ENCODE results near the gene BRPF1. TPM values are rescaled to one million over a fixed set of nuclear protein-coding genes. Genes with fewer than 3 reads are reported as not detected.

The BRPF1 gene
- total and polyA plus RNA-seq, 4 experiments from 2014 or later = 3.0 to 40.5 (median 31.8) TPM

GRCh38 chr3:9791127-9791526, 59.6 kb downstream of the BRPF1 start:
- peak overlapping the region; percentile 6 to 99 (median 96) for H3K4me3 Mint-ChIP-seq

DNA sequence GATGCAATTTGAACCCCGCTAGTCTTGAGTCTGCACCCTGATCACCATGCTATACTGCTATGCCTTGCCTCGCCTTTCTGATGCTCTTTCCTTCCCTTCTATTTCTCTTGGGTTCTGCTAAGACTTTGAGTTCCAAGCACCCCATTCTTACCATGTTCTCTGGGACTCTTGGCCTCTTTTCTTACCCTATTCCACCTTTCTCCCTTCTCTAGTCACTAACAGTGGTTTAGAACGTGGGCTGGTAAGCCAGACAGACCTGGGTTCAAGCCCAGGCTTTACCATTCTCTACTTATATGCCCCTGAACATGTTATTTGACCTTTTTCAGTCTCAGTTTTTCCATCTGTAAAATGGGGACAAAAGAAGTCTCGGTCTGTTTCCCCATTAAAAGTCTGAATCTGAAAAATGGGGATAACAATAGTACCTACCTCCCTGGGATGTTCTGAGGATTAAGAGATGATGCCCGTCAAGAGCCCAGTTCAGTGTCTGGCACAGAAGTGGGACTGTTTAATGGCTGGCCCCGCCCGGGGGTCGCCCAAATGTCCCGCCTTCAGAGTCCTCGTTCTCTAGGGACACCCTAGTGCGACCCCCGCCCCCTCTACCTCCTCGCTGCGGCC, 60.4 kb downstream of the BRPF1 start:
- H3K4me1 Mint-ChIP-seq = peaks cover 44 to 77% (median 55%) of the 10 kb centered on the region in 4 donors
- POLR2A ChIA-PET (ENCODE audit: partially characterized antibody) = interaction anchor here (0.8 to 3.1 kb wide), 28 partner anchors 9 to 529 kb away, joined by 3 to 60 read pairs (median 9); partner anchors contain the start of genes BRPF1, CAMK1, CRELD1 and JAGN1
- no peaks in the 10 kb centered on the region for H3K9me3 Mint-ChIP-seq
- H3K9me3 ChIP-seq (ENCODE audit: control insufficient read depth in 1 of 2, low read length in 2 of 2) = no peaks in the 10 kb centered on the region
- H3K27me3 Mint-ChIP-seq = no peaks in the 10 kb centered on the region
- H3K36me3 Mint-ChIP-seq = peaks cover 34 to 61% of the 10 kb centered on the region in 2 donors
- intact Hi-C loops (cut with micrococcal nuclease) = loop anchor here (1.0 to 2.0 kb wide), 8 partner anchors 16 to 529 kb away; partner anchors contain the start of genes BRPF1, CRELD1, JAGN1 and MTMR14
- peaks cover 15% of the 10 kb centered on the region for H3K36me3 ChIP-seq (ENCODE audit: insufficient read depth, low read length)
- peak overlapping the region; percentile 91 to 100 for H3K4me3 ChIP-seq (ENCODE audit: low read length in 2 of 2)
- DNase-seq = no peak
- H3K4me1 ChIP-seq (ENCODE audit: insufficient read depth, low read length) = peaks cover 63% of the 10 kb centered on the region
- H3K4me3 Mint-ChIP-seq = peak overlapping the region; percentile 96 to 99 (median 98)
- peak overlapping the region; percentile 99 for H3K27ac ChIP-seq (ENCODE audit: low read depth, low read length)
- H3K27me3 ChIP-seq (ENCODE audit: insufficient read depth, low read length) = no peaks in the 10 kb centered on the region
- CTCF ChIA-PET (ENCODE audit: partially characterized antibody) = interaction anchor here (0.8 to 1.8 kb wide), 6 partner anchors 11 to 402 kb away, joined by 3 to 15 read pairs (median 5); partner anchors contain the start of gene MTMR14
- peak overlapping the region; percentile 97 to 99 (median 99) for H3K27ac Mint-ChIP-seq

More at GRCh38 chr3:9791127-9791526, 59.6 kb downstream of the BRPF1 start:
- peaks cover 60% of the 10 kb centered on the region for H3K4me1 ChIP-seq (ENCODE audit: insufficient read depth, low read length)
- H3K27ac ChIP-seq (ENCODE audit: low read depth, low read length) = no peak overlapping the region
- Mint-ChIP-seq H3K4me1 (peaks cover 42 to 77% (median 55%) of the 10 kb centered on the region in 4 donors), H3K9me3 (no peaks in the 10 kb centered on the region), H3K27ac (peak overlapping the region; percentile 58 to 99 (median 98)), H3K27me3 (no peaks in the 10 kb centered on the region), H3K36me3 (peaks cover 41 to 64% of the 10 kb centered on the region in 2 donors)
- no peaks in the 10 kb centered on the region for H3K9me3 ChIP-seq (ENCODE audit: control insufficient read depth in 1 of 2, low read length in 2 of 2)
- CTCF ChIA-PET (ENCODE audit: partially characterized antibody) = interaction anchor here (1.3 to 1.7 kb wide), 2 partner anchors 64 to 142 kb away, joined by 4 to 6 read pairs; partner anchors contain the start of gene MTMR14
- H3K27me3 ChIP-seq (ENCODE audit: insufficient read depth, low read length) = no peaks in the 10 kb centered on the region
- DNase-seq = peak in 1 of 5 donors; percentile 37
- peak overlapping the region in 1 of 2 donors; percentile 91 for H3K4me3 ChIP-seq (ENCODE audit: low read length in 2 of 2)
- POLR2A ChIA-PET (ENCODE audit: partially characterized antibody) = interaction anchor here (1.1 to 3.1 kb wide), 6 partner anchors 9 to 59 kb away, joined by 3 to 38 read pairs (median 7); partner anchors contain the start of gene BRPF1
- intact Hi-C loops (cut with micrococcal nuclease) = no loop called here
- H3K36me3 ChIP-seq (ENCODE audit: insufficient read depth, low read length) = peaks cover 22% of the 10 kb centered on the region

DNA sequence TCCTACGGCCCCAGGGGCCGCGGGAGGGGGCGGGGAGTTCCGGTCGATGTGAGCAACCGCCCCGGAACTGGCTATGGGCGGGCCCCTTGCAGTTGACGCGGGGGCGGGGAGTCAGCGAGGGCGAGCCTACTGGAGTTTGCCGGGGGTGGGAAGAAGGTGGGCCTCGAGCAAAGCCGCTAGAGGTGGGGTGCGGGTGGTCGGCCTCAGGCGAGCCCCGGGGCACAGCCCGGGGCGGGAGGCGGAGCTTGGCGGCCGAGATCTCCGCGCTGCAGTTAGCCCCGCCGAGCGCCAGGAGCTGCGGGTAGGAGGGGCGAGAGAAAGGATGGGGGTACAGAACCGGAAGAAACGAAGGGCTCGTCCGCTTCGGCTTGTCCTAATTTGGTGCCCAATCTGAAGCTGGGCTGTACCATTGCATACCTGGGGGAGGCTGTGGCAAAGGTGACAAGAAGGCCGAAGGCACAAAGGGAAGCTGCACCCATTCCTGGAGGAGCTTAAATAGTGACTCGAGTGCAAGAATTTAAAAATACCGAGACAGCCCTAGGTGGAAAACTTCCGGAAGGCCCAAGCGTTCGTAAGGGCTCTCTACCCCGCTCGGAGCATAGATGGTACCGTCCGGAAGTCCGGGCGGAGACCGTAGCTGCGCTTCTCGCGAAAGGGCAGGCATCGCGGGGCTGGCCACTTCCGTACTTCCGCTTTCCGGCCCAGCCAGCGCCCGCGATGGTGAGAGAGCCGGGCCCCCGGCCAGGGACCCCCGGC, 61.0 kb downstream of the BRPF1 start, which contains the start of the genes ARPC4 and TADA3:
Gene ARPC4 (plus strand): TSS at position 678 of the 756 bp plus-strand sequence. CDS start 40 bp downstream, at position 718.
Gene TADA3 (minus strand): TSS at position 69 of the 756 bp plus-strand sequence. CDS start 1,007 bp downstream, outside the sequence.
- H3K4me1 Mint-ChIP-seq = peaks cover 47 to 80% (median 56%) of the 10 kb centered on the region in 4 donors
- ChIA-PET POLR2A (ENCODE audit: partially characterized antibody) (interaction anchor here (0.6 to 3.1 kb wide), 33 partner anchors 9 to 529 kb away, joined by 3 to 60 read pairs (median 6); partner anchors contain the start of genes BRPF1, CAMK1, CRELD1 and FANCD2), CTCF (ENCODE audit: partially characterized antibody) (interaction anchor here (0.7 to 1.8 kb wide), 10 partner anchors 10 to 402 kb away, joined by 3 to 15 read pairs (median 3); partner anchors contain the start of genes BRPF1 and CRELD1)
- no peaks in the 10 kb centered on the region for H3K9me3 ChIP-seq (ENCODE audit: control insufficient read depth in 1 of 2, low read length in 2 of 2)
- peak within 1 kb of the TSS; percentile 97 to 99 (median 99) for H3K27ac Mint-ChIP-seq
- H3K36me3 Mint-ChIP-seq = peaks cover 36 to 61% of the 10 kb centered on the region in 2 donors
- peaks cover 63% of the 10 kb centered on the region for H3K4me1 ChIP-seq (ENCODE audit: insufficient read depth, low read length)
- DNase-seq = peak; percentile 92 to 97 (median 96)
- H3K4me3 ChIP-seq (ENCODE audit: low read length in 2 of 2) = peak within 1 kb of the TSS; percentile 91 to 100
- no peaks in the 10 kb centered on the region for H3K27me3 ChIP-seq (ENCODE audit: insufficient read depth, low read length)
- H3K4me3 Mint-ChIP-seq = peak within 1 kb of the TSS; percentile 96 to 99 (median 98)
- no peaks in the 10 kb centered on the region for H3K27me3 Mint-ChIP-seq
- peak within 1 kb of the TSS; percentile 99 for H3K27ac ChIP-seq (ENCODE audit: low read depth, low read length)
- intact Hi-C loops (cut with micrococcal nuclease) = loop anchor here (1.0 to 2.0 kb wide), 8 partner anchors 16 to 528 kb away; partner anchors contain the start of genes BRPF1, CRELD1, JAGN1 and MTMR14
- no peaks in the 10 kb centered on the region for H3K9me3 Mint-ChIP-seq
- peaks cover 13% of the 10 kb centered on the region for H3K36me3 ChIP-seq (ENCODE audit: insufficient read depth, low read length)

DNA sequence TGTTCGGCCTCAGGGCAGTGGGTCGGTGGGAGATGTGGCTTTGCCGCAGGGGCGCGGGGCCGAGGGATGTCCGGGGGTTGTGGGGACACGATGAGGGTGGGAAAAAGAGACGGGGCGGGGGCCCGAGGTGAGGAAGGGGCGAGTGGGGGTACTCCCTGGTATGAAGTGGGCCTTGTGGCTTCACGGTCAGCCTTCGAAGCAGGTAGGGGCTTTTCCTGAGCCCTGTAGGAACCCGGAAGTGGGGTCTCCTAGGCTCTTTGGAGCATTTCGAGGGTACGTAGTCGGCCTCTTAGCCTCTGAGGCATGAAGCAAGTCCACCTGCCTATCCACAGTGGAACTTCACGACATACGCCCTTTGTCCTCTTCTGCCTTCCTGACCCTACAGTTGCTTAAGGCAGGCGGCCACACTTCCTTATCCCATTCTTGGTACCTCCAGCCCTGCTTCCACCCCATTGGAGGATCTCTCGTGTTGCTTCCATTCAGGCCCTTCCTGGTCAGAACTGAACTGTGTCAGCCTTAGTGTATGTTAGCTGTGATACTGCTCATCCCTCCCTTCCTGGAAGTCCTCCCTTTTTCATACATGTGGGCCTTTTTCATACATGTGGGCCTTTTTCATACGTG, 61.7 kb downstream of the BRPF1 start:
- Histone ChIP-seq H3K27ac (ENCODE audit: low read depth, low read length) (peak overlapping the region; percentile 99), H3K4me3 (ENCODE audit: low read length in 2 of 2) (peak overlapping the region; percentile 91 to 100), H3K36me3 (ENCODE audit: insufficient read depth, low read length) (peaks cover 20% of the 10 kb centered on the region), H3K4me1 (ENCODE audit: insufficient read depth, low read length) (peaks cover 59% of the 10 kb centered on the region), H3K27me3 (ENCODE audit: insufficient read depth, low read length) (no peaks in the 10 kb centered on the region), H3K9me3 (ENCODE audit: control insufficient read depth in 1 of 2, low read length in 2 of 2) (no peaks in the 10 kb centered on the region)
- CTCF ChIA-PET (ENCODE audit: partially characterized antibody) = interaction anchor here (0.7 to 1.8 kb wide), 9 partner anchors 11 to 401 kb away, joined by 3 to 15 read pairs (median 3); partner anchors contain the start of genes BRPF1 and CRELD1
- Mint-ChIP-seq H3K4me3 (peak overlapping the region; percentile 96 to 99 (median 98)), H3K27ac (peak overlapping the region; percentile 97 to 99 (median 99)), H3K4me1 (peaks cover 43 to 78% (median 55%) of the 10 kb centered on the region in 4 donors), H3K9me3 (no peaks in the 10 kb centered on the region), H3K36me3 (peaks cover 39 to 64% of the 10 kb centered on the region in 2 donors), H3K27me3 (no peaks in the 10 kb centered on the region)
- peak in 1 of 5 donors; percentile 61 for DNase-seq
- POLR2A ChIA-PET (ENCODE audit: partially characterized antibody) = interaction anchor here (0.6 to 3.1 kb wide), 33 partner anchors 8 to 528 kb away, joined by 3 to 60 read pairs (median 6); partner anchors contain the start of genes BRPF1, CAMK1, CRELD1 and FANCD2
- intact Hi-C loops (cut with micrococcal nuclease) = loop anchor here (2.0 kb wide), 1 partner anchor 528 kb away; the partner anchor contains the start of gene SEC13

GRCh38 chr3:9794400-9794799, 62.9 kb downstream of the BRPF1 start:
- peaks cover 23% of the 10 kb centered on the region for H3K36me3 ChIP-seq (ENCODE audit: insufficient read depth, low read length)
- POLR2A ChIA-PET (ENCODE audit: partially characterized antibody) = interaction anchor here (0.6 to 2.7 kb wide), 4 partner anchors 10 to 57 kb away, joined by 3 to 60 read pairs (median 28); partner anchors contain the start of genes OGG1 and TTLL3
- CTCF ChIA-PET (ENCODE audit: partially characterized antibody) = no interaction called here
- H3K27me3 Mint-ChIP-seq = no peaks in the 10 kb centered on the region
- intact Hi-C loops (cut with micrococcal nuclease) = no loop called here
- H3K9me3 ChIP-seq (ENCODE audit: control insufficient read depth in 1 of 2, low read length in 2 of 2) = no peaks in the 10 kb centered on the region
- H3K4me3 ChIP-seq (ENCODE audit: low read length in 2 of 2) = peak overlapping the region in 1 of 2 donors; percentile 91
- peak overlapping the region; percentile 81 to 99 (median 97) for H3K4me3 Mint-ChIP-seq
- no peaks in the 10 kb centered on the region for H3K27me3 ChIP-seq (ENCODE audit: insufficient read depth, low read length)
- H3K36me3 Mint-ChIP-seq = peaks cover 34 to 66% of the 10 kb centered on the region in 2 donors
- H3K9me3 Mint-ChIP-seq = no peaks in the 10 kb centered on the region
- no peak overlapping the region for H3K27ac ChIP-seq (ENCODE audit: low read depth, low read length)
- DNase-seq = no peak
- H3K27ac Mint-ChIP-seq = peak overlapping the region; percentile 14 to 99 (median 92)
- H3K4me1 Mint-ChIP-seq = peaks cover 41 to 78% (median 55%) of the 10 kb centered on the region in 4 donors
- H3K4me1 ChIP-seq (ENCODE audit: insufficient read depth, low read length) = peaks cover 59% of the 10 kb centered on the region

GRCh38 chr3:9795207-9795606, 63.7 kb downstream of the BRPF1 start:
- Mint-ChIP-seq H3K27me3 (no peaks in the 10 kb centered on the region), H3K4me3 (peak overlapping the region; percentile 1 to 96 (median 67)), H3K4me1 (peaks cover 38 to 74% (median 54%) of the 10 kb centered on the region in 4 donors), H3K27ac (peak overlapping the region in 5 of 7 donors; percentile 53 to 98 (median 83)), H3K9me3 (no peaks in the 10 kb centered on the region), H3K36me3 (peaks cover 35 to 66% of the 10 kb centered on the region in 2 donors)
- H3K36me3 ChIP-seq (ENCODE audit: insufficient read depth, low read length) = peaks cover 28% of the 10 kb centered on the region
- ChIA-PET POLR2A (ENCODE audit: partially characterized antibody) (interaction anchor here (0.6 to 3.1 kb wide), 3 partner anchors 9 to 56 kb away, joined by 3 to 29 read pairs (median 3); partner anchors contain the start of gene TTLL3), CTCF (ENCODE audit: partially characterized antibody) (interaction anchor here (1.5 kb wide), 2 partner anchors 9 to 13 kb away, joined by 5 to 6 read pairs; no protein-coding TSS in a partner anchor)
- intact Hi-C loops (cut with micrococcal nuclease) = no loop called here
- peaks cover 58% of the 10 kb centered on the region for H3K4me1 ChIP-seq (ENCODE audit: insufficient read depth, low read length)
- H3K27me3 ChIP-seq (ENCODE audit: insufficient read depth, low read length) = no peaks in the 10 kb centered on the region
- H3K9me3 ChIP-seq (ENCODE audit: control insufficient read depth in 1 of 2, low read length in 2 of 2) = no peaks in the 10 kb centered on the region
- no peak for DNase-seq
- H3K4me3 ChIP-seq (ENCODE audit: low read length in 2 of 2) = no peak overlapping the region
- H3K27ac ChIP-seq (ENCODE audit: low read depth, low read length) = no peak overlapping the region
